ENCODE measurements around the gene ACADS.

- TF ChIP-seq, protein P1, sequence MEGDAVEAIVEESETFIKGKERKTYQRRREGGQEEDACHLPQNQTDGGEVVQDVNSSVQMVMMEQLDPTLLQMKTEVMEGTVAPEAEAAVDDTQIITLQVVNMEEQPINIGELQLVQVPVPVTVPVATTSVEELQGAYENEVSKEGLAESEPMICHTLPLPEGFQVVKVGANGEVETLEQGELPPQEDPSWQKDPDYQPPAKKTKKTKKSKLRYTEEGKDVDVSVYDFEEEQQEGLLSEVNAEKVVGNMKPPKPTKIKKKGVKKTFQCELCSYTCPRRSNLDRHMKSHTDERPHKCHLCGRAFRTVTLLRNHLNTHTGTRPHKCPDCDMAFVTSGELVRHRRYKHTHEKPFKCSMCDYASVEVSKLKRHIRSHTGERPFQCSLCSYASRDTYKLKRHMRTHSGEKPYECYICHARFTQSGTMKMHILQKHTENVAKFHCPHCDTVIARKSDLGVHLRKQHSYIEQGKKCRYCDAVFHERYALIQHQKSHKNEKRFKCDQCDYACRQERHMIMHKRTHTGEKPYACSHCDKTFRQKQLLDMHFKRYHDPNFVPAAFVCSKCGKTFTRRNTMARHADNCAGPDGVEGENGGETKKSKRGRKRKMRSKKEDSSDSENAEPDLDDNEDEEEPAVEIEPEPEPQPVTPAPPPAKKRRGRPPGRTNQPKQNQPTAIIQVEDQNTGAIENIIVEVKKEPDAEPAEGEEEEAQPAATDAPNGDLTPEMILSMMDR (IDR thresholded peaks at IDR 0.05; ENCODE audit: control extremely low read depth in 1 of 3, insufficient read depth in 1 of 3, low read depth in 1 of 3, low read length in 3 of 3), result no peak
- TF ChIP-seq RAD21 (IDR thresholded peaks at IDR 0.05 in 1 of 2, conservative IDR thresholded peaks at IDR 0.05 in 1 of 2; ENCODE audit: low read depth in 2 of 2, low read length in 2 of 2), result no peak
- no peak for TF ChIP-seq POLR2AphosphoS5 (IDR thresholded peaks at IDR 0.05; ENCODE audit: low read depth, low read length)
- no peak for TF ChIP-seq POLR2A (IDR thresholded peaks at IDR 0.05; ENCODE audit: control extremely low read depth in 1 of 2, low read depth in 2 of 2, low read length in 2 of 2)
- TF ChIP-seq MAFK (IDR thresholded peaks at IDR 0.05; ENCODE audit: low read depth, low read length), result no peak
Observed at GRCh38 chr12:120678572-120678971, 47.1 kb upstream of the ACADS start.
